CD4-positive, alpha-beta T cell treated with Interferon alpha-2 for 1 hour (primary cell): ENCODE results near the gene PLTP.

Experiments
- DNase-seq, 2 donors: peaks; one replicate each; pipeline ENCODE4 v3.0.0-alpha.2; 2020 to 2022

Gene PLTP

DNA sequence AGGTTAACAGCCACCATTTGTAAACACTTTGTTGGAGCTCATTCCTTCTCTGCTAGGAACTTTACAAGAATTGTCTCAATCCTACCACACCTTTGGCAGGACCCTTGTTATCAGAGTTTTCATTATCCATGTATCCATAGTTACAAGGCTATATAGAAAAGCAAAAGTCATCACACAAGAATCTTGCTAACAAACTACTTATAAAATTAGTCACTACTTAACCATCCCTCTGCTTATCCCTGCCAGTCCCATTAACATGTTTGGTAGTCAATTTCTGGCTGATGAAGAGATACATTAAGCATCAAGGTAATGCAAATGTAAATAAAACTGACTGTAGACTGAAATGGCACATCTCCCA is 44.2 kb downstream of the PLTP start:
- DNase-seq, result no peak

DNA sequence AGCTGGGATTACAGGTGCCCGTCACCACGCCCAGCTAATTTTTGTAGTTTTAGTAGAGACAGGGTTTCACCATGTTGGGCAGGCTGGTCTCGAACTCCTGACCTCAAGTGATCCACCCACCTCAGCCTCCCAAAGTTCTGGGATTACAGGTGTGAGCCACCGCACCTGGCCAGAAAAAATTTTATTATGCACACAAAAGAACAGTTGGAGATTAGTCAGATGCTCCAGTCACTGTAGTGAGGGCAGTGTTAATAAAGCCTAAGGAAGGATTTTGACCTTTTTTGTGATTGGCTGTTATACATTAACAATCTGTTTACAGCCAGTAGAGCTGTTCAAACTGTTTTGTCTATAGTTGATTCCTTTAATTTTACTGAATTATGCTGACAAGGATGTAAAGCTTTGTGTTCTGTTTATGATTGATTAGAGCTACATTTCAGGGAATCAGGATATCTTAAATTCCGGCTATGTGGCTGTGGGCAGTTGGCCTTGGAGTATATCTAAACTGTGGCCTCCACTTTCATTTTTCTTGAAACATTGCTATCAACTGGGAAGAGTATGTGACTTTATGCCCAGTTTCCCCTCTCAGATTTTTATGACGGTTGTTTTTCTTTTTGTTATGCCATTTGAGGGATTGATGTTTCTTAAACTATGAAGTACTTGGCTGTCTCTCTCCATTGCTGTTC is 44.7 kb downstream of the PLTP start:
- no peak for DNase-seq

DNA sequence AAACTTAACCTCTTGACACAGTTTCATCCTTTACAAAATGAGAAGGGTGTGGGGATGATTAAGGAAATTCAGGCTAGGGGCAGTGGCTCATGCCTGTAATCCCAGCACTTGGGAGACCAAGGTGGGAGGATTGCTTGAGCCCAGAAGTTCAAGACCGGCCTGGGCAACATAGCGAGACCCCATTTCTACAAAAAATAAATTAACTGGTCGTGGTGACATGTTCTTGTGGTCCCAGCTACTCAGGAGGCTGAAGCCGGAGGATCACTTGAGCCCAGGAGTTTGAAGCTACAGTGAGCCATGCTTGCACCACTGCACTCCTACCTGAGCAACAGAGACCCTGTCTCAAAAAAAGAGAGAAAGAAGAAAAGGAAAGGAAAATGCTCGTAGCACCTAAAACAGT is 45.5 kb downstream of the PLTP start:
- DNase-seq, result no peak

DNA sequence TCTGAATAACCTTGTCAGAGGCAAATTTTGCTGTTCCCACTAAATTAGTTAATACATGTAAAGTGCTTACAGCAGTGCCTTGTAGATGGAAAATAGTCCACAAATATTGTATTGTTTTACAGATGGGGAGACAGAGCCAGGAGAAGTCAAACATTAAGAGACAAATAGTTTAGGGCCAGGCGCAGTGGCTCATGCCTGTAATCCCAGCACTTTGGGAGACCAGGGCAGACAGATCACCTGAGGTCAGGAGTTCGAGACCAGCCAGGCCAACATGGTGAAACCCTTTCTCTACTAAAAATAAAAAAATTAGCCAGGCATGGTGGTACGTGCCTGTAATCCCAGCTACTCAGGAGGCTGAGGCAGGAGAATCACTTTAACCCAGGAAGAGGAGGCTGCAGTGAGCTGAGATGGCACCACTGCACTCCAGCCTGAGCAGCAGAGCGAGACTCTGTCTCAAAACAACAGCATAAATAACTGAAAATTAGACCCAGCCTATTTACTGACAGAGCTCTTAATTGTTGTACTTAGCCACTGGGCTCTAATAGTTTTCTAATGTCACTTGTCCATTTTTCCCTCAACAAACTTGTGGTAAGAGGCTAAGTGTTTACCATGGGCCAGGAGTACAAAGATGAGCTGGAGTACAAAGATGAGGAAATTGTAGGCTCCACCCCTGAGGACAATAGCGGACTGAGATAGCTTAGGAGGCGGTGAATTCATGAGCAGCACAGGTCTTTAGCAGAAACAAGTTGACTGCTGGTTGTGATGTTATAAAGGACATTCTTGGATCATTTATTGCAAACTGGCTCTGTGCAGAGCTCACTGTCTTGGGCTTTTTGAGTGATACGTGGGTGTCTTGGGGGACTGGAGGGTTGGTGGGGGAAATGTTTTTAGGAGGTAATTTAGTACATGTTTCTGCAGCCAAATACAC is 48.1 kb downstream of the PLTP start:
- DNase-seq, result no peak

DNA sequence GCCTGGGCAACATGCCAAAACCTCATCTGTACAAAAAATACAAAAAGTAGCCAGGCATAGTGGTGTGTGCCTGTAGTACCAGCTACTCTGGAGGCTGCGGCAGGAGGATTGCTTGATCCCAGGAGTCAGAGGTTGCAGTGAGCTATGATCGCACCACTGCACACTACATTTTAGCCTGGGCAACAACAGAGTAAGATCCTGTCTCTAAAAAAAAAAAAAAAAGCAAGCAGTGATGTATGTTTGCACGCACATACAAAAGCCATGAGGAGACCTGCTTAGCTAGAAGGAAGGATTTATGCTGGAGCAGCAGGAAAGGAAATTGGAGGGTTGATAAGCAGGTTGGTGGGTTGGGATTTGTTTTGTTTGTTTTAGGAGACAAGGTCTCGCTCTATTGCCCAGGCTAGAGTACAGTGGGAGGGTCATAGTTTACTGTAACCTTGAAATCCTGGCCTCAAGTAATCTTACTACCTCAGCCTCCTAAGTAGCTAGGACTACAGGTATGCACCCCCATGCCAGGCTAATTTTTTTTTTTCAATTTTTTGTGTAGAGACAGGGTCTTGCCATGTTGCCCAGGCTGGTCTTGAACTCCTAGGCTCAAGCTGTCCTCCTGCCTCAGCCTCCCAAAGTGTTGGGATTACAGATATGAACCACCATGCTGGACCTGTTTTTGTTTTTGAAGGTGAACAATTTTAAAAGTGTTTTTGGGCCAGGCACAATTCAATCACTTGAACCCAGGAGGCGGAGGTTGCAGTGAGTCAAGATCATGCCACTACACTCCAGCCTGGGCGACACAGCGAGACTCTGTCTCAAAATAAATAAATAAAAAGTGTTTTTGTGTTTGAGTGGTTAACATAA is 50.5 kb downstream of the PLTP start:
- DNase-seq, result no peak

DNA sequence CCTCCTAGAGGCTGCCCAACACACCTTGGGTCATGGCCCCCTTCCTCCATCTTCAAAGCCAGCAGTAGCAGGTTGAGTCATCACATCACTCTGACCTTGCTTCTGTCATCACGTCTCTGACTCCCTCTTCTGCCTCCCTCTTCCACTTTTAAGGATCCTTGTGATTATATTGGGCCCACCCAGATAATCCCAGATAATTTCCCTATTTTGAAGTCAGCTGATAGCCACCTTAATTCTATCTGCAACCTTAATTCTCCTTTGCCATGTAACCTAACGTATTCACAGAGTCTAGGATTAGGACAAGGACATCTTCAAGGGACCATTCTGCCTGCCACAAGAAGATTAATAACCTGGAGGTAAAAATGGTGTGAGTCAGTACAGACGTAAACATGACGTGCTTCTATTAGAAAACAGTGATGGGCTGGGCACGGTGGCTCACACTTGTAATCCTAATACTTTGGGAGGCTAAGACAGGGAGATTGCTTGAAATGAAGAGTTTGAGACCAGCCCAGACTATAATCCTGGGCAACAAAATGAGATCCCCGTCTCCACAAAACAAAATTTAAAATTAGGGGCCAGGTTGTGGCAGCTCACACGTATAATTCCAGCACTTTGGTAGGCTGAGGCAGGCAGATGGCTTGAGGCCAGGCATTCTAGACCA is 51.3 kb downstream of the PLTP start:
- no peak for DNase-seq

DNA sequence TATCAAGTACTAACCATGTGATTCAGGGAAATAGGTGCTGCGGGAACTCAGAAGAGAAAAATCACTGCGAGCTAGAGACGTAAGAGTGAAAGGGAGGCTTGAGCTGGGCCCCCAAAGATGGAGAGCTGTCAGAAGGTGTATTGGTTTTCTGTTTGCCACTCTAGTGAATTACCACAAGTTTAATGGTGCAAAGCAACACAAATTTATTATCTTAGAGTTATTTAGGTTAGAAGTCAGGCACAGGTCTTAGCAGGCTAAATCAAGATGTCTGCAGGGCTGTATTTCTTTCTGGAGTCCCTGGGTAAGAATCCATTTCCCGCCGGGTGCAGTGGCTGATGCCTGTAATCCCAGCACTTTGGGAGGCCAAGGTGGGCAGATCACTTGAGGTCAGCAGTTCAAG is 52.0 kb downstream of the PLTP start:
- no peak for DNase-seq

DNA sequence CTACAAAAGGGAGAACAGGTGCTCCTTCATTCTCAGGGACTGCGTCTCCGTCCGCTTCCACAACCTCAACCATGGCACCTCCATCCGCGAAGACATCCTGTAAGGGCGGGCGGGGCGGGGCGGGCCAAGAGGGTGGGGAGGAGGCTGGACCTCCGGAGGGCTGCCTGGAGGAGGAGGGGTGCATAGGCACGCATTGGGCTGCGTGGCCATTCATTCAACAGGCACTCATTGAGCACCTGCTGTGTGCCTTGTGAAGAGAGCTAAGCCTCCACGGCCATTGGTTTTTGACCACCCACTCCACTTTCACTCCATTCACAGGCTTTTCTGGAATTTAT is 54.1 kb downstream of the PLTP start:
- DNase-seq, result no peak

DNA sequence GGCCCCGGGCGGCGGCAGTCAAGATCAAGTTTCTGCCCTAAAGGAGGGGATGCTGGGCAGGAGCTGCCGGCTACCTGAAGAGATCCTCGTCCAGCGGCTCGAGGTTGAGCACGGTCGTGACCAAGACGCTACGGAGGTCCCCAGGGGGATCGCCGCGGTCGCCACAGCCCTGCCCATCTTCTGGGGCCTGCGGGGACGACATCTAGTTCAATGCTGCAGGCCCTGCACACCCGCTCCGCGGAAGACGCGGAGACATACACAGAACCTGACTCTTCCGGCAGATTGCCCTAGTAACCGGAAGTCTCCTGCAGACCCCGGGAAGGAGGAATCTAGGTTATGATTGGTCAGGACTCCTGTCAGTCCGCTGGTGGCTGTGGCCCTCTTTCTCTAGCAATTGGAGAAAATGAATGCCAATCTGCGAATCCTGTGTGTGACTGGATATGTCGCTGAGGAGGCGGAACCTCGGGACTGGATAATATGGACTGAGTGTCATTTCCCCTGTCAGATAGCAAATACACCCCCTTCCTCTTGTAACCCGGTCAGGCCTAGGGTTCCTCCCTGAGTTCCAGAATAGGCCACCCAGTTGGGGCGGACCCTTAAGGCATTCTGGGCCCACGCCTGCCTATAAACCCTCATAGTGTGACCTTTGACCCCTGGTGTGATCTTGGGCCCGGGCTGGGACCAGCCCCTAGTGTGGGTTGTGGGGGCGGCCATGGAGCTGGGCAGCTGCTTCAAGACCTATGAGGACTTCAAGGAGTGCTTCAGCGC is 54.7 kb downstream of the PLTP start, which contains the start of the genes ACOT8 and ZSWIM3:
Gene ACOT8, minus strand, starts transcription at position 279 of the 768 bp plus-strand sequence. Its CDS starts 77 bp downstream, at position 202.
Gene ZSWIM3, plus strand, starts transcription at position 501 of the 768 bp plus-strand sequence. Its CDS starts 212 bp downstream, at position 713.
- DNase-seq, result peak; percentile 97 to 100

DNA sequence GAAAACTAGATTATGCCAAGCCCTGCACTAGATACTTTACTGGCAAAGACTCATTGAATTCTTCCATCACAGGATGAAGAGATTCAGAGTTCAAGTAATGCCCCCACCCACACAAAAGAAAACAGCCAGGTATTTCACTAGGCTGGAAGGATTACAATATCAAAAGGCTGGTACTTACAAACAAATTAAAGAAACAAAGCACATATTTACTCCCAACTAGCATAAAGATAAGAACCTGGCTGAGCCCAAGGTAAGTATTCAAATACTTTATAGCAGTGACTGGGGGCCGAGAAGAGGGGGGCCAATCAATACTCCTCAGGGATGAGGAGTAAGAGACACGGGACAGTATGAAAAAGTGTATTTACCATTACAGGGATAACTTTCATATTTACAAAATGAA is 58.5 kb downstream of the PLTP start:
- DNase-seq, result no peak

DNA sequence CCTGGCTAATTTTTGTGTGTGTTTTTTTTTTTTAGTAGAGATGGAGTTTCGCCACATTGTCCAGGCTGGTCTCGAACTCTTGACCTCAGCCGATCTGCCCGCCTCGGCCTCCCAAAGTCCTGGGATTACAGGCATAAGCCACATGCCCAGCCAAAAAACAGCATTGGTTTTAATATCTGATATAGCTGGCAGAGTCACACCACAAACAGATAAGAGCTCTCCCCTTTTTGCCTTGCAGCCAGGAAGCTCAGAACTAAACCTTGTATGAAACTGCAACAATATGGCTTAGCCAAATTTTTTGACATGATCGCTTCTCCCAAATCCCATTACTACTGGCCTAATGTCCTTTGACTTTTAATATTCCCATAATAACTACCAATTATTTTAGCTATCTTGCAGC is 59.6 kb downstream of the PLTP start:
- DNase-seq, result no peak

DNA sequence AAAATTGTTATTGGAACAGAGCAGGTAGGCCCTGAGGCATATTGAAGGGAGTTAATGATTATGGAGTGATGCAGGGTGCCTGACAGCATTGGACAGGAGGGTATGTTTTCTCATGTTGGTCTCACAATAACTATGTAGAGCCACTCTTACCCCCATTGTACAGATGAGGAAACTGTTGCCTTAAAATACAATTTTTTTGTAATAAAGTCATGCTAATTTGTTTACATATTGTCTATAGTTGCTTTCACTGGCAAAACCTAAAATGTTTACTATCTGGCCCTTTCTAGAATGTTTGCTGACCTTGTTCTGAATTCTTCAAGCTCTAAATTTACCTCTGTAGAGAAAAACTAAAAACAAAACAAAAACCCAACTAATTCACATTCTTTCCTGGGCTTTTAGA is 60.5 kb downstream of the PLTP start:
- DNase-seq, result no peak

DNA sequence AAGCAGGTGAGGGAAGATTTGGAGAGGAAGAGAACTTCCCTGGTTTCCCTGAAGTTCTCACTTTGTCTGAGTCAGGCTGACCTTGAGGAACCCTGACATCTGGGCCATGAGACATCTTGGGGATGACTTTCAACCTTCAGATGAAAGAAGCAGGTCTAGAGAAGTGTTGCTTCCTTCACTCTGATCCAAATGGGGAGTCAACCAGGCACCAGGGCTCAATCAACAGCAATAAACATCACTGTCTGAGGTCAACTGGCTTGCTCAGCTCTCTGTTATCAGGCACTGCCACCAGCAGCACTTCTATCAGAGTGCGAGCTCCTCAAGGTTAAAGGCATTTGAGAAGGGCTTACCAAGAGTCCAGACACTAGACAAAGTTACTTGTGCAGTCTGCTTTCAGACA is 61.0 kb downstream of the PLTP start:
- DNase-seq, result no peak

DNA sequence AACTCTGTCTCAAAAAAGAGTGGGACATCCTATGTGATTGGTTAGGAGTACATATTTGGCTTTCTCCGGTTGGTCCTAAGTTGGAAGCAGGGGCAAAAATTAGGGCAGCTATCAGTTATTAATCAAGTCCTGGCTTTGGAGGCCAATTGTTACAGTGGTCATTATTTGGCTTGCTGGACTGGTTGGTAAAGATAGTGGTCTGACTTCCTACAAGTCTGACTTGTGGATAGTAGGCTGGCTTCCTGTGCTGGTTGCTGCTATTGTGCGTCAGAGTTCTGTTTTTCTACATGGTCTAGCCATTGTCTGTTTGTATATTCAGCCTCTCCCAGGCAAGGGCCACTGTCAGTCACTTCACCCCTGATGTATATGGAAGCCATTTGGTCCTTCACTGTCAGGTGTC is 61.7 kb downstream of the PLTP start:
- no peak for DNase-seq

DNA sequence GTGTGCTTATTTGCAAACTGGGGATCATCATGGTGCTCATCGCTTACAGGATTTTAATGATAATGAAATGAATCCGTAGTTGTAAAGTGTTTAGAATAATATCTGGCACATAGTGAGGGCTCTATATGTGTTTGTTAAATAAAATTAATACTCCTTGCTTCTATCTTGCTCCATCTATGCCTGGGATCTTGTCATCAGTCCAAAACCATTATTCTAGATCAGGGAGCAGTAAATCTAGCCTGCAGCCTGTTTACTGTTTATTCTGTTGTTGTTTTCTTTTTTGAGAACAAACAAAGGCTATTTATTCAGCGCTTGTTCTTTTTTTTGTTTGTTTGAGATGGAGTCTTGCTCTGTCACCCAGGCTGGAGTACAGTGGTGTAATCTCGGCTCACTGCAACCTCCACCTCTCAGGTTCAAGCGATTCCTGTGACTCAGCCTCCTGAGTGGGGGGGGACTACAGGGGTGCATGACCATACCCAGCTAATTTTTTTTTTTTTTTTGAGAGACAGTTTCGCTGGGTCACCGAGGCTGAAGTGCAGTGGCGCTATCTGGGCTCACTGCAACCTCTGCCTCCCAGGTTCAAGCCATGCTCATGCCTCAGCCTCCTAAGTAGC is 62.9 kb downstream of the PLTP start:
- no peak for DNase-seq
